CD4-positive, alpha-beta T cell treated with Interleukin-4 for 1 hour (primary cell): ENCODE data around the gene FRS3.
"Not testable (repeated sequence)": the region's sequence is repeated elsewhere in the genome, so short reads cannot be mapped to it uniquely, and the experiment has no call there.

Source experiments
- DNase-seq, 2 donors: peaks; one replicate each; pipeline ENCODE4 v3.0.0-alpha.2; 2020 to 2022

Gene FRS3

DNA sequence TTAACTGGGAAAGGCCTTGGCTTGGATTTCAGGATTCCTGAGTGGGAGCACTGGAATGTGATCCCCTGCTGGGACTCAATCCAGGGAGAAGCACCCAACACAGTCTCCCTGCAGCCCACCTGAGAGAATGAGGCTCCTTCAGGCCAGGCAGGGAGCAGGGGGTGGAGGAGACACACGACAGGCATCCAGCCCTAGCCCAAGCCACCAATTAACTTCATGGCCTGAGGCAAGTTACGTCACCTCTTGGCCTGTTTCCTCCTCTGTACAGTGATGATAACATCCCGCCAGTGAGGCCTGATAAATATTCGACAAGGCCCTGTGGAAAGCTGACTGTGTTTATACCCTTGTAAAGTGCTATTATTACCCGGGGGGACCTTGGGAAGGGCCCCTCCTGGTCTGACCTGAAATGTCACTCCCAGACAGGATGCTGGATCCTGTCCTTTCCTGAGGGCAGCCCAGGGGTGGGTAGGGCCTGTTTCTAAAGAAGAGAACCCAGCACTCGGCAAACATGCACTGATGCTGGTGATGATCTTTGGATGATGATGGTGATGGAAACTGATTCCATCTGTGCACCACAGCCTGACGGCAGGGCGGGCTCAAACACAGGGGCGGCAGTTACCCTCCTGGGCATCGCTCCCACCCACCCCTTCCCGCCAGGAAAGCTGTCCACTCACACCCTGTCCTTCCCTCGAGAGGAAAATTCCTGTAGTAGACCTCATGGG is 12.4 kb downstream of the FRS3 start:
- no peak for DNase-seq

DNA sequence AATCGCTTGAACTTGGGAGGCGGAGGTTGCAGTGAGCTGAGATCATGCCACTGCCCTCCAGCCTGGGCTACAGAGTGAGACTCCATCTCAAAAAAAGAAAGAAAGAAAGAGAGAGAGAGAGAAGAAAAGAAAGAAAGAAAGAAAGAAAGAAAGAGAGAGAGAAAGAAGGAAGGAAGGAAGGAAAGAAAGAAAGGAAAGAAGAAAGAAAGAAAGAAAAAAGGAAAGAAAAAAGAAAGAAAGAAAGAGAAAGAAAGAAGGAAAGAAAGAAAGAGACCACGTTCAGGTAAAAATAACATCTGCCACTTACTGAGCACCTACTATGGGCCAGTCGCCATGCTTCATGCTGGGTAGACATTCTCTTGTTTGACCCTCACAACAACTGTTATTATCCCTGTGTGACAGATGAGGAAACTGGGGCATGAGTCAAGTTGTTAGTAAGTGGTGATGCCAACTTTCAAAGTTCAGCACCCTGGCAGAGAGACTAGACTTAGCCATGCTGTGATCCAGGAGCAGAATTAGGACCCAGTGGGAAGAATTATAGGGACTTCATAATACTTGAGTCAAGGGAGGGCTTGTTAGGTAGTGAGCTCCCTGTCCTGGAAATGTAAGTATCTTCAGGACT is 13.5 kb downstream of the FRS3 start:
- DNase-seq = not testable (repeated sequence)

DNA sequence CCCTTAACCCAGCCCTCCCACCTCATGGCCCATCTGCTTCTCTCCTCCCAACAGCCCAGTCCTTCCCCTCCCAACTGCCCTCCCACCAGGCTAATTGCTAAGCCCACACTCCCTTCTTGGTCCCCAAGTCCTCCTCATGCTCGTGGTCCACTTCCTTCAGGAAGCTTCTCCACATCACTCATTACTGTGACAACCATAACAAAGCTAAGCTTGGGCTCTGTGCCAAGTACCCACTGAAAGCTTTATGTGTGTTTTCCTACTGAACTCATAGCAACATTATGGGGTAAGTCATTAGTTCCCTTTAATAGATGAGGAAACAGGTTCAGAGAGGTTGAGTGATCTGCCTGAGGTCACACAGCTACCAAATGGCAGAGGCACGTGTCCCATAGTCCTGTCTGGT is 16.2 kb downstream of the FRS3 start:
- no peak for DNase-seq

- no peak for DNase-seq
Measured at GRCh38 chr6:41759905-41760579, 19.7 kb downstream of the FRS3 start.

DNA sequence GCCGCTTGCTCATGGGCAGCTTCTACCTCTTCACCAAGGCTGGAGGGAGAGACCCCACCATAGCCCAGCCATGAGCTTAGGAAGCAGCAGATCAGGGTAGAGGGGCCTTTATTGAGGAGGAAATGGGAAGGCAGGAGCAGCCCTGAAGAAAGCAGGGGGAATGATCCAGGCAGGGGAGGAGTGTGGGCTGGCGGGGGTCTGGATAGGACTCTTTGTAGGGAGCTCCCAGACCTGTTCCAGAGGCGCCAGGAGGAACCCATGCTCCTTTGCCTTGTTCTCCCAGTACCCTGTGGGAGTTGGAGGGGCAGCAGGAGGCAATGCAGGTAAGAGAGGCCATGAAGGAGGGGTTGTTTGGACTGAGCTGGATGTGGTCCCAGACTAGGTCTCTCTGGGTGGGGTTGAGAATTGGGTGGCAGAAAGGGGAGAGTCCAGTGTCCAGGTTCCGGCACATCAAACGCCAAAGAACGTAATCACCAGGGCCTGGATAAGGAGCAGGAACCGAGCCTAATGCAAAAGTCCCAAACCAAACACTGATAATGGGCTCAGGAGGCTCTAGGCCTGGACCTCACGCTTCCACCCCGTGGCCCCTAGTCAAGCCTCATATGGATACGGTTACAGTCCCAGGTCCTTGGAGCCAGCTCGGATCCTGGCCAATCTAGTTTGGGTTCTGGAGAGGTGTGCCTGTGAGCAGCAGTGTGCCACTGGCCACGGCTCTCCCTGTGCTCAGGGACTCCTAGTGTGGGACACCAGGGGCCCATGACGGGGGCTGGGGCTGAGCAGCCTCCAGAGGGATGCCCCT is 20.4 kb downstream of the FRS3 start:
- DNase-seq = no peak

DNA sequence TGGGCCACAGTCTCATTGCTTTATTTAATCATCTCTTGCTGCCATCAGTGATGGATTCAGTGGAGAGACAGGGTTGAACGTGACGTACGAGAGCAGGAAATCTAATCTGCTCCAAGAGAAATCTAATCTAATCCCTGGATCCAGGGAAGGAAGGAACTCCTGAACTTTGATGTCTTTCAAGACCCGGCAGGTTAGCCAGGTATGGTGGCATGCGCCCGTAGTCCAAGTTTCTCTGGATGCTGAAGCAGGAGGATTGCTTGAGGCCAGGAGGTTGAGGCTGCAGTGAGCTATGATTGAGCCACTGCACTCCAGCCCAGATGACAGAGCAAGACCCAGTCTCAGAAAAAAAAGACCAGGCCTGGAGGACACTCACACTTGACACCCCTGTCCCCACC is 21.1 kb downstream of the FRS3 start:
- DNase-seq = no peak

DNA sequence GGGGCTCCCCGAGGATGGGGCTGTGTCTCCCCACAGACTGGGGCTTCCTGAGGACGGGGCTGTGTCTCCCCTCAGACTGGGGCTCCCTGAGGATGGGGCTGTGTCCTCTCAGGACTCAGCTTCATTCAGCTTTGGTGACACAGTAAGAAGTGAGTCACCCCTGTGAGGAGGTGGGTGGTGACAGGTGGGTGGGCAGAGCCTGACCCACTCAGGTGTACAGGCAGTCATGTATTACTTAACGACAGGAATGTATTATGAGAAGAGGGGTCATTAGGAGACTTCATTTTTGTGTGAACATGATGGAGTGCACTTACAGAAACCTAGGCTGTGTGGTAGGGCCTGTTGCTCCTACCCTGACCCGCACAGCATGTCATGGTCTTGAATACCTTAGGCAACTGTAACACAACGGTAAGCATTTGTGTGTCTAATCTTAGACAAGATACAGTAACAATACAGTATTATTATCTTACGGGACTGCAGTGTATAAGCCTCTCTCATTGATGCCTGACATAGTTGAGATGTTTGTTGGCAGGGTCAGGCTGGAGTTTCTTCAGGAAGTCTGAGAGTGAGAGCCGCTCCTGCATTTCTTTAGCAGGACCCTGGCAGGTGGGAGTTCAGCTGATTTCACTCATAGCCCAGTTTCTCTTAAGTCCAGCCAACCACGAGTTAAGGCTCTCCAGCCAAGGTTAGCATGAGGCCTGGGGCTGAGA is 21.6 kb downstream of the FRS3 start:
- no peak for DNase-seq

DNA sequence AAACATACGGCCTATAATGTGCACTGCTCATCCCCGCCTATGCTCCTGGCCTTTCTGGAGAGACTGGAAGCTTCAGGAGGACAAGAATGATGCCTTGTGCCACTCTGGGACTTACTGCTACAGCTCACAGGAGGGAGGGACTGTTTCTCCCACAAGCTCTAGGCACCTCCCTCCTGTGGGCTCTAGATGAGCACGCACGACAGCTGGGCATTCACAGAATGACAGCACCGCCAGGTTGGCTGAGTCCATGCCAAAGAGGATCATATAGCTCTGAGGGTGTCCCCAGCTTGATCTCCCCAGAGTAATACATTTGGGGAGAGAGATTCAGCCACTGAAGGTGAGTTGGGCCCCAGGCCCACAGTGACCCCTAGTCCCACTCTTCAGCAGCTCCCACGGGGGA is 22.4 kb downstream of the FRS3 start:
- no peak for DNase-seq

DNA sequence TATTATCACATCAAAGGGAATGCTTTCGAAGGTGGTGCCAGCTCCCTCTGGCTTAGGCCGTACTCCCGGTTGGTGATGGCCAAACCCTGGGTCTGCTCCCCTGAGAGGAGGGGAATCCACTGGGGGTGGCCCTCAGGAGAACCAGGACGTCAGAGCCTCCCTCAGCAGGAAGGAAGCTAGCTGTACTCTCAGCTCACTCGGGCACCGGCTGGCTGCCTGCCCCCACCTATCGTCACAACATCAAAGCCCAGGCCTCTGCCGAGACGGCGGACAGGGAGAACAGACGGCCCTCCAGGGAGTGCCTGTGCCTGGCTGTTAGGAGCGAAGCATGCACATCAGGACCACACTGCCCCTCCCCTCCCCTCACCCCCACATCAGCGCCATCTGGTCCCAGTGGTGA is 23.3 kb downstream of the FRS3 start:
- no peak for DNase-seq

- DNase-seq = no peak
Measured at GRCh38 chr6:41755895-41756294, 23.8 kb downstream of the FRS3 start.

DNA sequence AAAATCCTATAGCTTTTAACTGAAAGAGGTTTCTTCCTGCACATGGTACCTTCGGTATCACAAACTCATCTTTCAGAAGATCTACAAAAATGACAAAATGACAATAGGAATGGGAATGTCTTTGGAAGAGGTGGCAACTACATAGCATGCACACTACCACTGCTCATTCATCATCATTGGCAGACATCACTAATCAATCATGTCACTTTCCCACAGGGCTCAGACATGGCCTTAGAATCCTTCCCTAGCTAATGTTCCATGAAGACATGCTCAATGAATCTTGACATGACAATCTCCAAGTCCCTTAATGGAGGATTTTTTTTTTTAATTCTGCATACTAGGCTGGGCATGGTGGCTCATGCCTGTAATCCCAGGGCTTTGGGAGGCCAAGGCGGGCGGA is 29.3 kb downstream of the FRS3 start:
- DNase-seq = no peak

DNA sequence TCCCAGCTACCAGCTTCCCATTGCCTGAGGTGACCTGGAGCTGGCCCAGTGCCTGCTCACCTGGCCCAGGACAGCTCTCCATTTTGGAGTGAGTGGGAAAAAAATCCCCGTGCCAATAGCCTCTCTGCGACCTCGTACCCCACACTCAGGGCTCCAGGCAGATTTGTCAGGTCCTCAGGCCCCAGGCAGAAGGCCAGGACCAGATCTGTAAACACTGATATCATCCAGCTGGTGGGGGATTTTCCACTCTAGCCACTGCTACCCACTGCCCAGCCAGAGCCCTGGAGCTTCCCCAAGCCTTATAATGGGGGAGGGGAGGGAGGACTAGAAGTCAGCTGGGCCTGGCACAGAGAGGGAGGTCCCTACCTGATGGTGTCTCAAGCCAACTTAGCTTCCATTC is 31.2 kb downstream of the FRS3 start:
- no peak for DNase-seq

- DNase-seq = no peak
Measured at GRCh38 chr6:41748102-41748477, 31.6 kb downstream of the FRS3 start.

- no peak for DNase-seq
Measured at GRCh38 chr6:41747256-41748101, 32.2 kb downstream of the FRS3 start, which contains the start of gene PGC. Gene PGC, minus strand, starts transcription at chr6:41747397. Its CDS starts 63 bp downstream, at chr6:41747334.

GRCh38 chr6:41746107-41746506 is 33.6 kb downstream of the FRS3 start:
- no peak for DNase-seq

DNA sequence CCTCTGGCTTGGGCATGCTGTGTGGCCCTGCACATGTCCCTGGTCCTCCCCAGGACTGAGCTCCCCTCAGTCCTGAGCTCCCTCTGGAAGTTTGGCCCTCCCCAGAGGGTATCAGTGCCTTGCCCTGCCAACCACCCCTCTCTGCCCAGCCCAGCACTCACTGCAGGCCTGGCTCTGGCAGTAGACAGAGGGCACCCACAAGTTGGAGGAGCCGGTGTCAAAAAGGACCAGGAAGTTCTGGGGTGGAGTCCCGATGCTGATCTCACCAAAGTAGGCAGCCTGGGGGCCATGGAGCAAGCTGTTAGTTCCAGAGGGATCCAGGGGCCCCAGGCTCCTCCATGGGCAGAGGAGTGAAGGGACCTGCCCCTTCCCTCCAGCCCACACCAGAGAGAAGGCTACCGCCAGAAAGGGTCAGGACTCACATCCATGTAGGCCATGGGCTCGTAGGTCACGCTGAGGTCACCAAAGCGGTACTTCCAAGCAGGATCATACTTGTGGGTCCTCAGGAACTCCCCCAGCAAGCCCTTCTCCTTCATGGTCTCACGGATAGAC is 35.4 kb downstream of the FRS3 start:
- DNase-seq = no peak

DNA sequence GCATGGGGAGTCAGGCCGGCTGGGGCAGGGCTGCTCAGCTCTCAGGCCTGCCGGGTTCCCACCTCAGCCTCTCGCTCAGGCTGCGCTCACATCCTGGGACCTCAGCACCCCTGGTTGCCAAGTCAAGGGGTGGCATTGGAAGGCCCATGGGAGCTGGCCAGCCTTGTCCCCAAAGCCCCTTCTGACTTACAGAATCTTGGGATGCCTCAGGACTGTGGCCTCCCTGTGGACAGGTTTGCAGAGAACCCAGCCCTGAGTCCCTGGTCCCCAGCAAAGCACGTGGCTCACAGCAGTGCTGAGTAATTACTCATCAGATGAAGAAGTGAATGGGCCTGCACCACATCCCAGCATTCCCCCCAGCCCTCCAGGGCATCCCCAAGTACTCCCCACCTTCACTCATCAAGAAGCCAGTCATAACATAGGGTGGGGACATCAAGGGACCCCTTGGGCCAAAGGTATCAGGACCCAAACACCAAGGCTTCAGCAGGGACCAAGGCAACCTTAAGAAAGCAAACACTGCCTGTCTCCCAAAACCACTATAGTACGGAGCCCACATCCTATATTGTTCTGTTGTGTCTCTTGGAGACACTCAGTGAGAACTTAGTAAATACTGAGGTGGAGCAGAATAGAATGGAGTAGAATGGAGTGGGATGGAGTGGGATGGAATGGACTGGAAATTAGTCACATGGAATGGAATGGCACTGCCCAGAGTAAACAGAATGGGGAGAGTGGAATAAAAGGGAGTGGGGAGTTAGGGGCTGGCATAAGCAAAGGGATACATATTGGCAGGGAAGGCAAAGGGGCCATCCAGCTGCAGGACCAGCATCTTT is 36.1 kb downstream of the FRS3 start:
- no peak for DNase-seq

GRCh38 chr6:41741625-41742490 is 37.8 kb downstream of the FRS3 start:
- no peak for DNase-seq

DNA sequence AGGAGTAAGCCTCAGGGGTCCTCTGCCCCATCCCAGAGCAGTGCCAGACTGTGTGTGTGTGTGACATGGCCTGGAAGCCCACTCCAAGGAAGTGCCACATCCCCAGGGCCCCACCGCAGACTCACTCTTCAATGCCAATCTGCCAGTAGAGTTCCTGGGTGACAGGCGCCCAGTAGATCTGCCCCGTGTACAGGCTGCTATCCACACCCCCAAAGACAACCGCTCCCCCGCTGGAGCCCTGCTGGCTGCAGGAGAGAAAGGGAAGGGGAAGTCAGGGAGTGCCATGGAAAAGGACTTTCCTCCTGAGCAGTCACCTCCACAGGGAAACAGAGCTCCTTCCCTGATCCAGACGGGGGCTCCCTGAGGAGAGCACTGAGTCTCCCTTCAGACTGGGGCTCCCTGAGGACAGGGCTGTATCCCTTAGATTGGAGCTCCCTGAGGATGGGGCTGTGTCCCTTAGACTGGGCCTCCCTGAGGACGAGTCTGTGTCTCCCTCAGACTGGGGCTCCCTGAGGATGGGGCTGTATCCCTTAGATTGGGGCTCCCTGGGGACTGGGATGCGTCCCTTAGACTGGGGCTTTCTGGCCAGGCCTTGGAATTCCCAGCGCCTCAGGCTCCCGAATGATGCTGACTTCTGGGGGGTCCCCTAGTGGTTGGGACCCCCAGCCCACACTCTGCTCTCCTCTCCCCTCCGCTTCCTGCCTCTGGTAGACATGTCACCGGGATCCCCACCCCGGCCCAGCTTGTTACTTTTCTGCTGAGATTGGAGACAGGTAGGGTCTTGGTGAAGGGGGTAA is 39.1 kb downstream of the FRS3 start:
- DNase-seq = no peak
